DOHH2 (cell line): Measurements from ENCODE around the gene WDFY4.

ENCODE experiments used
- H3F3A ChIP-seq: fragments of 200-600 bp; sonication (generic), shearing (Covaris generic); 2 replicates; pipeline ENCODE4 v1.6.0; 2016; ENCODE audit warnings: antibody characterized with exemption, mild to moderate bottlenecking; ENCODE audit not compliant: control insufficient read depth, insufficient read depth
- H3K27ac ChIP-seq: fragments of 200-600 bp; sonication (generic); 2 replicates; pipeline ENCODE4 v1.5.1; 2014; ENCODE audit warnings: low read depth, mild to moderate bottlenecking, low read length, moderate library complexity
- H3K27me3 ChIP-seq: fragments of 200-600 bp; sonication (generic); 2 replicates; pipeline ENCODE4 v1.6.1; 2014; ENCODE audit warnings: mild to moderate bottlenecking, low read length, mixed read lengths; ENCODE audit not compliant: control insufficient read depth
- H3K36me3 ChIP-seq: fragments of 200-600 bp; sonication (generic); 2 replicates; pipeline ENCODE4 v1.6.1; 2014; ENCODE audit warnings: mild to moderate bottlenecking, low read length, moderate library complexity, mixed read lengths; ENCODE audit not compliant: control insufficient read depth
- H3K4me1 ChIP-seq: fragments of 200-600 bp; sonication (generic); 2 replicates; pipeline ENCODE4 v1.6.1; 2014; ENCODE audit warnings: mild to moderate bottlenecking, low read length, mixed read lengths; ENCODE audit not compliant: control insufficient read depth
- H3K4me2 ChIP-seq: fragments of 200-600 bp; sonication (generic); 2 replicates; pipeline ENCODE4 v1.6.0; 2014; ENCODE audit warnings: mild to moderate bottlenecking, low read length, moderate library complexity
- H3K4me3 ChIP-seq: fragments of 200-600 bp; sonication (generic); 2 replicates; pipeline ENCODE4 v1.5.1; 2014; ENCODE audit warnings: mild to moderate bottlenecking, low read length, mixed read lengths
- H3K79me2 ChIP-seq: fragments of 200-600 bp; sonication (generic); 2 replicates; pipeline ENCODE4 v1.6.1; 2014; ENCODE audit warnings: mild to moderate bottlenecking, low read length, mixed read lengths; ENCODE audit not compliant: control insufficient read depth
- H3K9me2 ChIP-seq: fragments of 200-600 bp; sonication (generic); replicated peaks from 2 replicates; pipeline ENCODE4 v1.6.1; 2014; ENCODE audit warnings: mild to moderate bottlenecking, low read length, mixed read lengths; ENCODE audit not compliant: control insufficient read depth
- H3K9me3 ChIP-seq: fragments of 200-600 bp; sonication (generic); 2 replicates; pipeline ENCODE4 v1.6.1; 2014; ENCODE audit warnings: antibody characterized with exemption, low read length, mixed read lengths; ENCODE audit not compliant: control insufficient read depth, insufficient read depth
- H4K20me1 ChIP-seq: fragments of 200-600 bp; sonication (generic); 2 replicates; pipeline ENCODE4 v1.6.0; 2014; ENCODE audit warnings: low read depth, mild to moderate bottlenecking, antibody characterized with exemption, low read length, moderate library complexity; ENCODE audit not compliant: control insufficient read depth, insufficient read depth
- CTCF ChIP-seq: fragments of 200-600 bp; sonication (generic); IDR thresholded peaks from one replicate; pipeline ENCODE4 v1.5.1; 2014; ENCODE audit warnings: antibody characterized with exemption, mild to moderate bottlenecking, low read depth, low read length; ENCODE audit not compliant: poor library complexity, severe bottlenecking
- EZH2phosphoT487 ChIP-seq: fragments of 200-600 bp; sonication (generic); IDR thresholded peaks from 2 replicates; pipeline ENCODE4 v1.6.1; 2017; ENCODE audit warnings: borderline replicate concordance, mild to moderate bottlenecking, antibody characterized with exemption, low read length, moderate library complexity, mixed read lengths

The WDFY4 gene

GRCh38 chr10:48684463-48684791, 246 bp upstream of the WDFY4 start:
- peak overlapping the region; percentile 90 for H3K4me2 ChIP-seq
- H3K79me2 ChIP-seq = peaks cover 47% of the 10 kb centered on the region
- no peaks in the 10 kb centered on the region for H3K9me2 ChIP-seq
- peaks cover 27% of the 10 kb centered on the region for H3K36me3 ChIP-seq
- H4K20me1 ChIP-seq = no peaks in the 10 kb centered on the region
- H3K27me3 ChIP-seq = no peaks in the 10 kb centered on the region
- peak overlapping the region; percentile 83 for H3K4me3 ChIP-seq
- peaks cover 19% of the 10 kb centered on the region for H3F3A ChIP-seq
- H3K9me3 ChIP-seq = no peaks in the 10 kb centered on the region
- H3K4me1 ChIP-seq = peaks cover 80% of the 10 kb centered on the region
- H3K27ac ChIP-seq = peak overlapping the region; percentile 87
- no peak for TF ChIP-seq CTCF
- no peak for TF ChIP-seq EZH2phosphoT487

- Histone ChIP-seq H3K27ac (peak overlapping the region; percentile 87), H3F3A (peaks cover 10% of the 10 kb centered on the region)
Measured at GRCh38 chr10:48685731-48686130, 1.1 kb downstream of the WDFY4 start.

GRCh38 chr10:48690791-48691660, 6.4 kb downstream of the WDFY4 start:
- no peak for TF ChIP-seq EZH2phosphoT487
- TF ChIP-seq CTCF = no peak
- Histone ChIP-seq H3K36me3 (peaks cover 69% of the 10 kb centered on the region), H3K27ac (no peak overlapping the region), H3K79me2 (peaks cover 100% of the 10 kb centered on the region), H3F3A (no peaks in the 10 kb centered on the region), H3K4me2 (no peak overlapping the region), H3K27me3 (no peaks in the 10 kb centered on the region), H3K4me1 (peaks cover 28% of the 10 kb centered on the region), H3K9me3 (no peaks in the 10 kb centered on the region), H4K20me1 (0 out of 2 replicates have a peak, but pooled peaks cover 5% of the 10 kb centered on the region), H3K9me2 (no peaks in the 10 kb centered on the region), H3K4me3 (no peak overlapping the region)

More at GRCh38 chr10:48685731-48686130, 1.1 kb downstream of the WDFY4 start:
- H3K4me3 ChIP-seq = peak overlapping the region; percentile 83
- peaks cover 38% of the 10 kb centered on the region for H3K36me3 ChIP-seq
- TF ChIP-seq CTCF (no peak), EZH2phosphoT487 (no peak)
- peaks cover 60% of the 10 kb centered on the region for H3K79me2 ChIP-seq
- 0 out of 2 replicates have a peak, but pooled peaks cover under 1% of the 10 kb centered on the region for H4K20me1 ChIP-seq
- H3K9me2 ChIP-seq = no peaks in the 10 kb centered on the region
- H3K27me3 ChIP-seq = no peaks in the 10 kb centered on the region
- H3K9me3 ChIP-seq = no peaks in the 10 kb centered on the region
- peak overlapping the region; percentile 90 for H3K4me2 ChIP-seq
- H3K4me1 ChIP-seq = peaks cover 71% of the 10 kb centered on the region
